ENCODE measurements around the gene IL17RE. TPM values are rescaled to one million over a fixed set of nuclear protein-coding genes. Genes with fewer than 3 reads are reported as not detected.

IL17RE gene
- total RNA-seq, 2 donors from 2014 or later: 1.2 to 1.6 TPM

- H3K4me3 ChIP-seq (ENCODE audit: low read length): no peak overlapping the region
- H3K36me3 Mint-ChIP-seq (ENCODE audit: low read depth): no peaks in the 10 kb centered on the region
- no peak for TF ChIP-seq CTCF (conservative IDR thresholded peaks at IDR 0.05)
- H3K27ac Mint-ChIP-seq: no peak overlapping the region
- no peaks in the 10 kb centered on the region for H3K27me3 Mint-ChIP-seq (ENCODE audit: insufficient read depth)
- no peak overlapping the region for H3K4me3 Mint-ChIP-seq
- no peak for DNase-seq
- H3K36me3 ChIP-seq (ENCODE audit: control insufficient read depth, insufficient read depth, low read length): no peaks in the 10 kb centered on the region
- peaks cover 10% of the 10 kb centered on the region for H3K27me3 ChIP-seq (ENCODE audit: control insufficient read depth, insufficient read depth, low read length, poor library complexity, severe bottlenecking)
- H3K4me1 ChIP-seq (ENCODE audit: control insufficient read depth, insufficient read depth, low read length): no peaks in the 10 kb centered on the region
- H3K9me3 Mint-ChIP-seq: no peaks in the 10 kb centered on the region
- no peak overlapping the region for H3K27ac ChIP-seq (ENCODE audit: low read depth, low read length)
- no peak overlapping the region for H3K9ac ChIP-seq (ENCODE audit: extremely low read depth, low read length, poor library complexity, severe bottlenecking)
- H3K4me1 Mint-ChIP-seq: peaks cover 12% of the 10 kb centered on the region
- no peaks in the 10 kb centered on the region for H3K9me3 ChIP-seq (ENCODE audit: control insufficient read depth, low read length)
- WGBS, 2 experiments (ENCODE audit: insufficient coverage in 1 of 2, insufficient read length in 1 of 2): 87 to 91% methylated on average over 7 to 8 of the region's 8 CpGs
Measured at GRCh38 chr3:9911863-9912262, 9.2 kb downstream of the IL17RE start.

- Histone ChIP-seq H3K27ac (ENCODE audit: low read depth, low read length) (no peak overlapping the region), H3K4me3 (ENCODE audit: low read length) (no peak overlapping the region), H3K27me3 (ENCODE audit: control insufficient read depth, insufficient read depth, low read length, poor library complexity, severe bottlenecking) (peaks cover 10% of the 10 kb centered on the region), H3K36me3 (ENCODE audit: control insufficient read depth, insufficient read depth, low read length) (no peaks in the 10 kb centered on the region), H3K4me1 (ENCODE audit: control insufficient read depth, insufficient read depth, low read length) (no peaks in the 10 kb centered on the region), H3K9ac (ENCODE audit: extremely low read depth, low read length, poor library complexity, severe bottlenecking) (no peak overlapping the region), H3K9me3 (ENCODE audit: control insufficient read depth, low read length) (no peaks in the 10 kb centered on the region)
- no peak for TF ChIP-seq CTCF (conservative IDR thresholded peaks at IDR 0.05)
- no peaks in the 10 kb centered on the region for H3K27me3 Mint-ChIP-seq (ENCODE audit: insufficient read depth)
- H3K27ac Mint-ChIP-seq: no peak overlapping the region
- no peak overlapping the region for H3K4me3 Mint-ChIP-seq
- no peak for DNase-seq
- H3K9me3 Mint-ChIP-seq: no peaks in the 10 kb centered on the region
- peaks cover 15% of the 10 kb centered on the region for H3K4me1 Mint-ChIP-seq
- H3K36me3 Mint-ChIP-seq (ENCODE audit: low read depth): no peaks in the 10 kb centered on the region
- 94 to 95% methylated on average over 7 of the region's 7 CpGs for WGBS, 2 experiments (ENCODE audit: insufficient coverage in 1 of 2, insufficient read length in 1 of 2)
Measured at GRCh38 chr3:9912294-9912935, 9.8 kb downstream of the IL17RE start.

GRCh38 chr3:9913601-9914000 lies 11.0 kb downstream of the IL17RE start:
- H3K9me3 Mint-ChIP-seq: no peaks in the 10 kb centered on the region
- no peaks in the 10 kb centered on the region for H3K27me3 Mint-ChIP-seq (ENCODE audit: insufficient read depth)
- no peak overlapping the region for H3K9ac ChIP-seq (ENCODE audit: extremely low read depth, low read length, poor library complexity, severe bottlenecking)
- H3K9me3 ChIP-seq (ENCODE audit: control insufficient read depth, low read length): no peaks in the 10 kb centered on the region
- no peak overlapping the region for H3K27ac Mint-ChIP-seq
- no peak overlapping the region for H3K27ac ChIP-seq (ENCODE audit: low read depth, low read length)
- H3K4me3 ChIP-seq (ENCODE audit: low read length): no peak overlapping the region
- no peak for TF ChIP-seq CTCF (conservative IDR thresholded peaks at IDR 0.05)
- H3K4me3 Mint-ChIP-seq: no peak overlapping the region
- H3K27me3 ChIP-seq (ENCODE audit: control insufficient read depth, insufficient read depth, low read length, poor library complexity, severe bottlenecking): peaks cover 10% of the 10 kb centered on the region
- H3K36me3 ChIP-seq (ENCODE audit: control insufficient read depth, insufficient read depth, low read length): no peaks in the 10 kb centered on the region
- 88 to 89% methylated on average over 2 to 5 of the region's 5 CpGs for WGBS, 2 experiments (ENCODE audit: insufficient coverage in 1 of 2, insufficient read length in 1 of 2)
- no peak for DNase-seq
- H3K4me1 Mint-ChIP-seq: peaks cover 16% of the 10 kb centered on the region
- no peaks in the 10 kb centered on the region for H3K36me3 Mint-ChIP-seq (ENCODE audit: low read depth)
- no peaks in the 10 kb centered on the region for H3K4me1 ChIP-seq (ENCODE audit: control insufficient read depth, insufficient read depth, low read length)
